ENCODE results near the gene ZNF683.

Gene ZNF683

DNA sequence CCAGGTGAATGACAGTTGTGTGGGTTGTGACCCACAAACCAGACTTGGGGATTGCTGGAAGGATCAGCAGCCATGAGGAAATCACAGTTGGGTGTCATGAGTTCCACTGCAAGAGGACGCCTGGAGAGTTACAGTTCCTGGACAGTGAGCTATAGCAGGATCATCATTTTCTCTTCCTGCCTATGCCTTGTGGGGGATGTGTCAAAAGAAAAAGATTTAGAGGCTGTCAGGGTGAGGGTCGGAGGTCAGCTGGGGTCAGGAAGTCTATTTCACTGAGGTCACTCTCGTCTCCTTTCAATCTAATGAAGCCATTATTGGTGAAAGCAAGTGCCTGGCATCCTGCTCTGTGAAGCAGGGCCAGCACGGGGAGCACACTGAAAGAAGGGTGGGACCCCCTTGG lies 31.1 kb upstream of the ZNF683 start:
- CTCF ChIA-PET: no interaction called here
- H3K4me3 ChIP-seq (ENCODE audit: control insufficient read depth in 1 of 7, extremely low read depth in 1 of 7, insufficient read depth in 4 of 7, low read depth in 2 of 7, low read length in 6 of 7): no peak overlapping the region
- H3K27me3 ChIP-seq (replicated peaks in 2 of 5; ENCODE audit: control insufficient read depth in 4 of 5, insufficient read depth in 5 of 5, low read length in 4 of 5): peaks cover 0 to 21% (median 3%) of the 10 kb centered on the region in 5 experiments
- H3K9me3 ChIP-seq (ENCODE audit: control extremely low read depth in 1 of 5, control insufficient read depth in 4 of 5, insufficient read depth in 2 of 5, low read depth in 1 of 5, low read length in 4 of 5): no peaks in the 10 kb centered on the region
- DNase-seq: no peak
- 42% methylated on average over 4 of the region's 4 CpGs for WGBS (ENCODE audit: insufficient coverage)
- POLR2A ChIA-PET: interaction anchor here (1.2 kb wide), 1 partner anchor 29 kb away, joined by 3 read pairs; the partner anchor contains the start of gene DHDDS
- H3K36me3 ChIP-seq (ENCODE audit: control insufficient read depth in 4 of 4, insufficient read depth in 4 of 4, low read length in 3 of 4): no peaks in the 10 kb centered on the region
- no peak overlapping the region for H3K27ac ChIP-seq (ENCODE audit: insufficient read depth in 1 of 2, low read depth in 1 of 2, low read length in 2 of 2, poor library complexity in 1 of 2, severe bottlenecking in 2 of 2)
- no peaks in the 10 kb centered on the region for H3K4me1 ChIP-seq (ENCODE audit: control extremely low read depth in 1 of 4, control insufficient read depth in 4 of 4, insufficient read depth in 4 of 4, low read length in 3 of 4)

GRCh38 chr1:26401891-26402290 lies 29.3 kb upstream of the ZNF683 start:
- Histone ChIP-seq H3K9me3 (ENCODE audit: control extremely low read depth in 1 of 5, control insufficient read depth in 4 of 5, insufficient read depth in 2 of 5, low read depth in 1 of 5, low read length in 4 of 5) (no peaks in the 10 kb centered on the region), H3K4me3 (ENCODE audit: control insufficient read depth in 1 of 7, extremely low read depth in 1 of 7, insufficient read depth in 4 of 7, low read depth in 2 of 7, low read length in 6 of 7) (no peak overlapping the region), H3K27me3 (replicated peaks in 2 of 5; ENCODE audit: control insufficient read depth in 4 of 5, insufficient read depth in 5 of 5, low read length in 4 of 5) (peaks cover 0 to 19% (median 2%) of the 10 kb centered on the region in 5 experiments), H3K4me1 (ENCODE audit: control extremely low read depth in 1 of 4, control insufficient read depth in 4 of 4, insufficient read depth in 4 of 4, low read length in 3 of 4) (no peaks in the 10 kb centered on the region), H3K27ac (ENCODE audit: insufficient read depth in 1 of 2, low read depth in 1 of 2, low read length in 2 of 2, poor library complexity in 1 of 2, severe bottlenecking in 2 of 2) (no peak overlapping the region), H3K36me3 (ENCODE audit: control insufficient read depth in 4 of 4, insufficient read depth in 4 of 4, low read length in 3 of 4) (no peaks in the 10 kb centered on the region)
- ChIA-PET POLR2A (interaction anchor here (0.7 kb wide), 1 partner anchor 30 kb away, joined by 4 read pairs; the partner anchor contains the start of gene DHDDS), CTCF (interaction anchor here (1.5 to 1.6 kb wide), 2 partner anchors 10 to 15 kb away, joined by 4 read pairs; no protein-coding TSS in a partner anchor)
- no peak for DNase-seq
- 90% methylated on average over 3 of the region's 3 CpGs for WGBS (ENCODE audit: insufficient coverage)

- DNase-seq: peak in 1 of 3 donors; percentile 26
- Histone ChIP-seq H3K4me3 (ENCODE audit: control insufficient read depth in 1 of 7, extremely low read depth in 1 of 7, insufficient read depth in 4 of 7, low read depth in 2 of 7, low read length in 6 of 7) (no peak overlapping the region), H3K9me3 (ENCODE audit: control extremely low read depth in 1 of 5, control insufficient read depth in 4 of 5, insufficient read depth in 2 of 5, low read depth in 1 of 5, low read length in 4 of 5) (no peaks in the 10 kb centered on the region), H3K4me1 (ENCODE audit: control extremely low read depth in 1 of 4, control insufficient read depth in 4 of 4, insufficient read depth in 4 of 4, low read length in 3 of 4) (no peaks in the 10 kb centered on the region), H3K27ac (ENCODE audit: insufficient read depth in 1 of 2, low read depth in 1 of 2, low read length in 2 of 2, poor library complexity in 1 of 2, severe bottlenecking in 2 of 2) (no peak overlapping the region), H3K36me3 (ENCODE audit: control insufficient read depth in 4 of 4, insufficient read depth in 4 of 4, low read length in 3 of 4) (no peaks in the 10 kb centered on the region), H3K27me3 (replicated peaks in 2 of 5; ENCODE audit: control insufficient read depth in 4 of 5, insufficient read depth in 5 of 5, low read length in 4 of 5) (peaks cover 0 to 7% (median 2%) of the 10 kb centered on the region in 5 experiments)
- POLR2A ChIA-PET: no interaction called here
- WGBS (ENCODE audit: insufficient coverage): 100% methylated on average over 1 of the region's 3 CpGs
- CTCF ChIA-PET: interaction anchor here (1.2 to 1.6 kb wide), 2 partner anchors 16 to 19 kb away, joined by 3 read pairs; no protein-coding TSS in a partner anchor
Observed at GRCh38 chr1:26399034-26399433, 26.5 kb upstream of the ZNF683 start.

DNA sequence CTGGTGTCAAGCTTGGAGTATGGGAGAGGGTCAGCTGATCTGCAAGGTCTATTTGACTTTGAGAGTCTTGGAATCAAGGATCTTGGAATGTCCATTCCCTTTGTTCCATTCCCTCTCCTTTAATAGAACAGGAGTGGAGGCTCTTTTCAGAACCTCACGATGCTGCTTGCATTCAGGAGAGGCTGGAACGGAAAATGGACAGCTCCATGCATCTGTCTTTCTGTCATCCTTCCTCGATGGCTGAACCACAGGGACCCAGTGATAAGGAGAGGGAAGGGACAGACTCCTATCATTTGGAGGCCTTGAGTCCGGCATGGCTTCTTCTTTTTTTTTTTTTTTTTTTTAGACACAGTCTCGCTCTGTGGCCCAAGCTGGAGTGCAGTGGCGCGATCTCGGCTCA lies 23.2 kb upstream of the ZNF683 start:
- DNase-seq: no peak
- Histone ChIP-seq H3K4me1 (ENCODE audit: control extremely low read depth in 1 of 4, control insufficient read depth in 4 of 4, insufficient read depth in 4 of 4, low read length in 3 of 4) (peaks cover 0 to 8% (median 0%) of the 10 kb centered on the region in 4 experiments), H3K27ac (ENCODE audit: insufficient read depth in 1 of 2, low read depth in 1 of 2, low read length in 2 of 2, poor library complexity in 1 of 2, severe bottlenecking in 2 of 2) (no peak overlapping the region), H3K9me3 (ENCODE audit: control extremely low read depth in 1 of 5, control insufficient read depth in 4 of 5, insufficient read depth in 2 of 5, low read depth in 1 of 5, low read length in 4 of 5) (no peaks in the 10 kb centered on the region), H3K4me3 (ENCODE audit: control insufficient read depth in 1 of 7, extremely low read depth in 1 of 7, insufficient read depth in 4 of 7, low read depth in 2 of 7, low read length in 6 of 7) (no peak overlapping the region), H3K36me3 (ENCODE audit: control insufficient read depth in 4 of 4, insufficient read depth in 4 of 4, low read length in 3 of 4) (no peaks in the 10 kb centered on the region), H3K27me3 (replicated peaks in 2 of 5; ENCODE audit: control insufficient read depth in 4 of 5, insufficient read depth in 5 of 5, low read length in 4 of 5) (no peaks in the 10 kb centered on the region)
- POLR2A ChIA-PET: no interaction called here
- 0% methylated on average over 1 of the region's 8 CpGs for WGBS (ENCODE audit: insufficient coverage)
- CTCF ChIA-PET: interaction anchor here (0.9 to 4.3 kb wide), 9 partner anchors 19 to 120 kb away, joined by 3 to 20 read pairs (median 4); no protein-coding TSS in a partner anchor

GRCh38 chr1:26391450-26391849 lies 18.9 kb upstream of the ZNF683 start:
- no peak overlapping the region for H3K4me3 ChIP-seq (ENCODE audit: control insufficient read depth in 1 of 7, extremely low read depth in 1 of 7, insufficient read depth in 4 of 7, low read depth in 2 of 7, low read length in 6 of 7)
- H3K27me3 ChIP-seq (replicated peaks in 2 of 5; ENCODE audit: control insufficient read depth in 4 of 5, insufficient read depth in 5 of 5, low read length in 4 of 5): no peaks in the 10 kb centered on the region
- peak; percentile 60 to 84 (median 79) for DNase-seq
- no peak overlapping the region for H3K27ac ChIP-seq (ENCODE audit: insufficient read depth in 1 of 2, low read depth in 1 of 2, low read length in 2 of 2, poor library complexity in 1 of 2, severe bottlenecking in 2 of 2)
- ChIA-PET CTCF (interaction anchor here (0.8 to 3.5 kb wide), 15 partner anchors 9 to 205 kb away, joined by 3 to 17 read pairs (median 4); partner anchors contain the start of gene UBXN11), POLR2A (interaction anchor here (1.2 kb wide), 1 partner anchor 107 kb away, joined by 3 read pairs; no protein-coding TSS in a partner anchor)
- WGBS (ENCODE audit: insufficient coverage): 9% methylated on average over 3 of the region's 3 CpGs
- H3K9me3 ChIP-seq (ENCODE audit: control extremely low read depth in 1 of 5, control insufficient read depth in 4 of 5, insufficient read depth in 2 of 5, low read depth in 1 of 5, low read length in 4 of 5): no peaks in the 10 kb centered on the region
- peaks cover 0 to 29% (median 0%) of the 10 kb centered on the region in 4 experiments for H3K4me1 ChIP-seq (ENCODE audit: control extremely low read depth in 1 of 4, control insufficient read depth in 4 of 4, insufficient read depth in 4 of 4, low read length in 3 of 4)
- no peaks in the 10 kb centered on the region for H3K36me3 ChIP-seq (ENCODE audit: control insufficient read depth in 4 of 4, insufficient read depth in 4 of 4, low read length in 3 of 4)

DNA sequence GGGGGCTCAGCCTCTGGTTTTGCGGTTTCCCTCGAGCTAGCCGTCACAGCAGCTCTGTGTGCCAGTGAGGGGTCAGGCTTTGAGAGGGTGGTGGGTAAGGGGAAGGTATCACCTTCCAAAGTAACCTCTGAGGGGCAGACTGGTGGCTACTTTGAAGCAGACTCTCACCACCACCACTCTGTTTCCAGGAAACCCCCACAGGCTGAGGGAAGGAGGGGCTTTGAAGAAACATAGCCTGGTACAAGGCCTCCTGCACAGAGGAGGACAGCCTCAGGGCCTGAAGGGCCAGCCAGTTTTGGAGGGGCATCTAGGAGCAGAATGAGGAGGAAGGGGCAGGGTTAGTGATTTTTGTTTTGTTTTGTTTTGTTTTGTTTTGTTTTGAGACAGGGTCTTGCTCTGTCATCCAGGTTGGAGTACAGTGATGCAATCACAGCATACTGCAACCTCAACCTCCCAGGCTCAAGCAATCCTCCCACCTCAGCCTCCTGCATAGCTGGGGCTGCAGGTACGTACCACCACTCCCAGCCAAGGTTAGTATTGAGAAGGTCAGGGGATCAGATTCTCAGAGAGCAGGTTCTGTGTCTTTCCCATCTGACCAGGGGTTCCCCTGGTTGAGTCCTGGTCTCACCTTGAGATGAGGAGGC lies 17.2 kb upstream of the ZNF683 start:
- WGBS (ENCODE audit: insufficient coverage): no CpG with 5 or more reads among the region's 4 CpGs
- Histone ChIP-seq H3K4me1 (ENCODE audit: control extremely low read depth in 1 of 4, control insufficient read depth in 4 of 4, insufficient read depth in 4 of 4, low read length in 3 of 4) (peaks cover 5 to 37% (median 10%) of the 10 kb centered on the region in 4 experiments), H3K27ac (ENCODE audit: insufficient read depth in 1 of 2, low read depth in 1 of 2, low read length in 2 of 2, poor library complexity in 1 of 2, severe bottlenecking in 2 of 2) (no peak overlapping the region), H3K9me3 (ENCODE audit: control extremely low read depth in 1 of 5, control insufficient read depth in 4 of 5, insufficient read depth in 2 of 5, low read depth in 1 of 5, low read length in 4 of 5) (no peaks in the 10 kb centered on the region), H3K27me3 (replicated peaks in 2 of 5; ENCODE audit: control insufficient read depth in 4 of 5, insufficient read depth in 5 of 5, low read length in 4 of 5) (no peaks in the 10 kb centered on the region), H3K4me3 (ENCODE audit: control insufficient read depth in 1 of 7, extremely low read depth in 1 of 7, insufficient read depth in 4 of 7, low read depth in 2 of 7, low read length in 6 of 7) (no peak overlapping the region), H3K36me3 (ENCODE audit: control insufficient read depth in 4 of 4, insufficient read depth in 4 of 4, low read length in 3 of 4) (no peaks in the 10 kb centered on the region)
- CTCF ChIA-PET: interaction anchor here (1.1 to 3.5 kb wide), 5 partner anchors 12 to 115 kb away, joined by 3 to 17 read pairs (median 7); no protein-coding TSS in a partner anchor
- POLR2A ChIA-PET: no interaction called here
- no peak for DNase-seq

DNA sequence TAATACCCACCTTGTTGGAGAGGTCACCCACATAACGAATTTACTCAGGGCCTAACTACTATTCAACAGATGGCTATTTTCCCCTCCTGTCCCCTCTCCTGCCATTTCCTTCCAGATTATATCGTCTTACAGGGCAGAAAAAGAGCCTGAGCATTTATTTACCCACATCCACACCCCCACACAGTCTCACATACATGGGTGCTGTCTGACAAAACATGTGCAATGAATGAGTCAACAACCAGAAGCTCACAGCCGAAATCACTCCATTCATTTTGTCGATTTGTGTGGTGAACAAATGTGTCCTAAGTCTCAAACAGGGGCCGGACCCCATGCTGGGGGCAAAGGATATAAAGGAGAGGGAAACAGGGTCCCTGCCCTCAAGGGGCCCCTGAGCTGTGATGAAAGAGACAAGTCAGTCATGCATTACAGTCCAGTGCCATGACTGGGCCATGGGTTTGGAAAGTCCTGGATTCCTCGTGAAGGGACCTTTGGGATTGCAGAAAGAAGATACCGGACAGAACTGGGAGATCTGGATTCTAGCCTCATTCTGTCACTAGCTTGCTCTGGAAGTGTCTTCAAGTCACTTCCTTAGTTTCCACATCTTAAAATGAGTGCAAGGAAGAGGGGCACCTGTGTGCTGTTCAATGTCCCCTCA lies 16.4 kb upstream of the ZNF683 start:
- Histone ChIP-seq H3K4me1 (ENCODE audit: control extremely low read depth in 1 of 4, control insufficient read depth in 4 of 4, insufficient read depth in 4 of 4, low read length in 3 of 4) (peaks cover 5 to 37% (median 10%) of the 10 kb centered on the region in 4 experiments), H3K27me3 (replicated peaks in 2 of 5; ENCODE audit: control insufficient read depth in 4 of 5, insufficient read depth in 5 of 5, low read length in 4 of 5) (no peaks in the 10 kb centered on the region), H3K36me3 (ENCODE audit: control insufficient read depth in 4 of 4, insufficient read depth in 4 of 4, low read length in 3 of 4) (no peaks in the 10 kb centered on the region), H3K9me3 (ENCODE audit: control extremely low read depth in 1 of 5, control insufficient read depth in 4 of 5, insufficient read depth in 2 of 5, low read depth in 1 of 5, low read length in 4 of 5) (no peaks in the 10 kb centered on the region), H3K27ac (ENCODE audit: insufficient read depth in 1 of 2, low read depth in 1 of 2, low read length in 2 of 2, poor library complexity in 1 of 2, severe bottlenecking in 2 of 2) (no peak overlapping the region), H3K4me3 (ENCODE audit: control insufficient read depth in 1 of 7, extremely low read depth in 1 of 7, insufficient read depth in 4 of 7, low read depth in 2 of 7, low read length in 6 of 7) (no peak overlapping the region)
- DNase-seq: no peak
- ChIA-PET CTCF (interaction anchor here (1.1 to 3.5 kb wide), 4 partner anchors 11 to 115 kb away, joined by 3 to 17 read pairs (median 6); no protein-coding TSS in a partner anchor), POLR2A (no interaction called here)
- 88% methylated on average over 6 of the region's 7 CpGs for WGBS (ENCODE audit: insufficient coverage)

Measured in common myeloid progenitor, CD34-positive (primary cell).